Measurements from ENCODE around the gene SYT8.
"Not testable (repeated sequence)": the region's sequence is repeated elsewhere in the genome, so short reads cannot be mapped to it uniquely, and the experiment has no call there.

GRCh38 chr11:1886551-1886950 lies 51.8 kb downstream of the SYT8 start:
- not testable (repeated sequence) for TF ChIP-seq CTCF, POLR2A (IDR thresholded peaks at IDR 0.05)

All from right lobe of liver (tissue), 4 donors.